ENCODE measurements around the gene L3HYPDH.
A peak's percentile ranks its signal among the peaks of the same experiment; 100 is the strongest.

Gene L3HYPDH

GRCh38 chr14:59503256-59503655, 19.0 kb upstream of the L3HYPDH start:
- no peak overlapping the region for H3K9ac ChIP-seq (ENCODE audit: low read depth, low read length)
- H3K27me3 ChIP-seq (ENCODE audit: control insufficient read depth, insufficient read depth, low read length): no peaks in the 10 kb centered on the region
- no peak overlapping the region for H3K27ac ChIP-seq (ENCODE audit: low read depth, low read length)
- no peaks in the 10 kb centered on the region for H3K9me3 ChIP-seq (ENCODE audit: control insufficient read depth, insufficient read depth, low read length)
- H3K36me3 ChIP-seq (ENCODE audit: control insufficient read depth, insufficient read depth, low read length): peaks cover 51% of the 10 kb centered on the region
- no peak overlapping the region for H3K4me3 ChIP-seq (ENCODE audit: low read depth, low read length)
- no peaks in the 10 kb centered on the region for H3K4me1 ChIP-seq (ENCODE audit: control insufficient read depth, insufficient read depth, low read length)

- Histone ChIP-seq H3K36me3 (ENCODE audit: control insufficient read depth, insufficient read depth, low read length) (peaks cover 73% of the 10 kb centered on the region), H3K27ac (ENCODE audit: low read depth, low read length) (no peak overlapping the region)
These were observed 16.5 kb upstream of the L3HYPDH start for GRCh38 chr14:59500732-59501131.

GRCh38 chr14:59492384-59492783, 8.2 kb upstream of the L3HYPDH start:
- H3K9ac ChIP-seq (ENCODE audit: low read depth, low read length): no peak overlapping the region
- H3K4me1 ChIP-seq (ENCODE audit: control insufficient read depth, insufficient read depth, low read length): no peaks in the 10 kb centered on the region
- H3K4me3 ChIP-seq (ENCODE audit: low read depth, low read length): no peak overlapping the region
- H3K9me3 ChIP-seq (ENCODE audit: control insufficient read depth, insufficient read depth, low read length): no peaks in the 10 kb centered on the region
- no peaks in the 10 kb centered on the region for H3K27me3 ChIP-seq (ENCODE audit: control insufficient read depth, insufficient read depth, low read length)
- no peak overlapping the region for H3K27ac ChIP-seq (ENCODE audit: low read depth, low read length)
- H3K36me3 ChIP-seq (ENCODE audit: control insufficient read depth, insufficient read depth, low read length): peaks cover 94% of the 10 kb centered on the region

More at GRCh38 chr14:59500732-59501131, 16.5 kb upstream of the L3HYPDH start:
- Histone ChIP-seq H3K9ac (ENCODE audit: low read depth, low read length) (no peak overlapping the region), H3K27me3 (ENCODE audit: control insufficient read depth, insufficient read depth, low read length) (no peaks in the 10 kb centered on the region), H3K9me3 (ENCODE audit: control insufficient read depth, insufficient read depth, low read length) (no peaks in the 10 kb centered on the region), H3K4me1 (ENCODE audit: control insufficient read depth, insufficient read depth, low read length) (no peaks in the 10 kb centered on the region), H3K4me3 (ENCODE audit: low read depth, low read length) (no peak overlapping the region)

- peaks cover 90% of the 10 kb centered on the region for H3K36me3 ChIP-seq (ENCODE audit: control insufficient read depth, insufficient read depth, low read length)
- H3K27ac ChIP-seq (ENCODE audit: low read depth, low read length): no peak overlapping the region
- no peak overlapping the region for H3K4me3 ChIP-seq (ENCODE audit: low read depth, low read length)
- no peak overlapping the region for H3K9ac ChIP-seq (ENCODE audit: low read depth, low read length)
- H3K27me3 ChIP-seq (ENCODE audit: control insufficient read depth, insufficient read depth, low read length): no peaks in the 10 kb centered on the region
- H3K4me1 ChIP-seq (ENCODE audit: control insufficient read depth, insufficient read depth, low read length): no peaks in the 10 kb centered on the region
- no peaks in the 10 kb centered on the region for H3K9me3 ChIP-seq (ENCODE audit: control insufficient read depth, insufficient read depth, low read length)
These were observed 6.5 kb upstream of the L3HYPDH start for GRCh38 chr14:59490756-59491155.

GRCh38 chr14:59484639-59485175, 499 bp upstream of the L3HYPDH start:
- Histone ChIP-seq H3K9ac (ENCODE audit: low read depth, low read length) (peak overlapping the region; percentile 82), H3K27ac (ENCODE audit: low read depth, low read length) (peak overlapping the region; percentile 93), H3K9me3 (ENCODE audit: control insufficient read depth, insufficient read depth, low read length) (no peaks in the 10 kb centered on the region), H3K36me3 (ENCODE audit: control insufficient read depth, insufficient read depth, low read length) (peaks cover 32% of the 10 kb centered on the region), H3K4me3 (ENCODE audit: low read depth, low read length) (peak overlapping the region; percentile 98), H3K4me1 (ENCODE audit: control insufficient read depth, insufficient read depth, low read length) (peaks cover 13% of the 10 kb centered on the region; the same call in 1 of the 2 replicates), H3K27me3 (ENCODE audit: control insufficient read depth, insufficient read depth, low read length) (no peaks in the 10 kb centered on the region)

- H3K36me3 ChIP-seq (ENCODE audit: control insufficient read depth, insufficient read depth, low read length): peaks cover 27% of the 10 kb centered on the region
- H3K9me3 ChIP-seq (ENCODE audit: control insufficient read depth, insufficient read depth, low read length): no peaks in the 10 kb centered on the region
- no peaks in the 10 kb centered on the region for H3K27me3 ChIP-seq (ENCODE audit: control insufficient read depth, insufficient read depth, low read length)
- peaks cover 13% of the 10 kb centered on the region; the same call in 1 of the 2 replicates for H3K4me1 ChIP-seq (ENCODE audit: control insufficient read depth, insufficient read depth, low read length)
- H3K27ac ChIP-seq (ENCODE audit: low read depth, low read length): peak overlapping the region; percentile 93
- H3K4me3 ChIP-seq (ENCODE audit: low read depth, low read length): peak overlapping the region; percentile 98
- H3K9ac ChIP-seq (ENCODE audit: low read depth, low read length): peak overlapping the region; percentile 84
These were observed 845 bp downstream of the L3HYPDH start for GRCh38 chr14:59483363-59483762.

- H3K27ac ChIP-seq (ENCODE audit: low read depth, low read length): peak overlapping the region; percentile 6
- H3K4me1 ChIP-seq (ENCODE audit: control insufficient read depth, insufficient read depth, low read length): peaks cover 13% of the 10 kb centered on the region; the same call in 1 of the 2 replicates
- no peaks in the 10 kb centered on the region for H3K27me3 ChIP-seq (ENCODE audit: control insufficient read depth, insufficient read depth, low read length)
- H3K9ac ChIP-seq (ENCODE audit: low read depth, low read length): peak overlapping the region; percentile 84
- H3K36me3 ChIP-seq (ENCODE audit: control insufficient read depth, insufficient read depth, low read length): peaks cover 27% of the 10 kb centered on the region
- H3K4me3 ChIP-seq (ENCODE audit: low read depth, low read length): peak overlapping the region; percentile 98
- H3K9me3 ChIP-seq (ENCODE audit: control insufficient read depth, insufficient read depth, low read length): no peaks in the 10 kb centered on the region
These were observed 1.5 kb downstream of the L3HYPDH start for GRCh38 chr14:59482541-59483331.

- H3K4me1 ChIP-seq (ENCODE audit: control insufficient read depth, insufficient read depth, low read length): peaks cover 13% of the 10 kb centered on the region; the same call in 1 of the 2 replicates
- no peaks in the 10 kb centered on the region for H3K9me3 ChIP-seq (ENCODE audit: control insufficient read depth, insufficient read depth, low read length)
- no peak overlapping the region for H3K27ac ChIP-seq (ENCODE audit: low read depth, low read length)
- H3K4me3 ChIP-seq (ENCODE audit: low read depth, low read length): peak overlapping the region; percentile 22; the same call in 1 of the 2 replicates
- no peaks in the 10 kb centered on the region for H3K27me3 ChIP-seq (ENCODE audit: control insufficient read depth, insufficient read depth, low read length)
- H3K9ac ChIP-seq (ENCODE audit: low read depth, low read length): no peak overlapping the region
- peaks cover 20% of the 10 kb centered on the region for H3K36me3 ChIP-seq (ENCODE audit: control insufficient read depth, insufficient read depth, low read length)
These were observed 2.2 kb downstream of the L3HYPDH start for GRCh38 chr14:59481871-59482540.

- no peak overlapping the region for H3K4me3 ChIP-seq (ENCODE audit: low read depth, low read length)
- H3K9ac ChIP-seq (ENCODE audit: low read depth, low read length): no peak overlapping the region
- H3K36me3 ChIP-seq (ENCODE audit: control insufficient read depth, insufficient read depth, low read length): peaks cover 21% of the 10 kb centered on the region
- H3K4me1 ChIP-seq (ENCODE audit: control insufficient read depth, insufficient read depth, low read length): peaks cover 13% of the 10 kb centered on the region; the same call in 1 of the 2 replicates
- H3K27me3 ChIP-seq (ENCODE audit: control insufficient read depth, insufficient read depth, low read length): no peaks in the 10 kb centered on the region
- H3K9me3 ChIP-seq (ENCODE audit: control insufficient read depth, insufficient read depth, low read length): no peaks in the 10 kb centered on the region
- no peak overlapping the region for H3K27ac ChIP-seq (ENCODE audit: low read depth, low read length)
These were observed 2.8 kb downstream of the L3HYPDH start for GRCh38 chr14:59481407-59481806.

GRCh38 chr14:59480166-59480565, 4.0 kb downstream of the L3HYPDH start:
- H3K27ac ChIP-seq (ENCODE audit: low read depth, low read length): no peak overlapping the region
- H3K36me3 ChIP-seq (ENCODE audit: control insufficient read depth, insufficient read depth, low read length): peaks cover 33% of the 10 kb centered on the region
- H3K27me3 ChIP-seq (ENCODE audit: control insufficient read depth, insufficient read depth, low read length): no peaks in the 10 kb centered on the region
- peaks cover 13% of the 10 kb centered on the region; the same call in 1 of the 2 replicates for H3K4me1 ChIP-seq (ENCODE audit: control insufficient read depth, insufficient read depth, low read length)
- no peak overlapping the region for H3K9ac ChIP-seq (ENCODE audit: low read depth, low read length)
- no peaks in the 10 kb centered on the region for H3K9me3 ChIP-seq (ENCODE audit: control insufficient read depth, insufficient read depth, low read length)
- no peak overlapping the region for H3K4me3 ChIP-seq (ENCODE audit: low read depth, low read length)

GRCh38 chr14:59478540-59478939, 5.7 kb downstream of the L3HYPDH start:
- H3K9me3 ChIP-seq (ENCODE audit: control insufficient read depth, insufficient read depth, low read length): no peaks in the 10 kb centered on the region
- peaks cover 11% of the 10 kb centered on the region; the same call in 1 of the 2 replicates for H3K4me1 ChIP-seq (ENCODE audit: control insufficient read depth, insufficient read depth, low read length)
- H3K27me3 ChIP-seq (ENCODE audit: control insufficient read depth, insufficient read depth, low read length): no peaks in the 10 kb centered on the region
- peaks cover 49% of the 10 kb centered on the region for H3K36me3 ChIP-seq (ENCODE audit: control insufficient read depth, insufficient read depth, low read length)
- no peak overlapping the region for H3K4me3 ChIP-seq (ENCODE audit: low read depth, low read length)
- H3K27ac ChIP-seq (ENCODE audit: low read depth, low read length): no peak overlapping the region
- no peak overlapping the region for H3K9ac ChIP-seq (ENCODE audit: low read depth, low read length)
